Liver (tissue), 9 donors: Measurements from ENCODE around the gene NOM1. TPM values are rescaled to one million over a fixed set of nuclear protein-coding genes. Genes with fewer than 3 reads are reported as not detected.

Experiments used
- DNase-seq: peaks from one replicate; pipeline ENCODE4 v3.0.0-alpha.2; 2017; ENCODE audit warnings: low spot score
- H3K27ac ChIP-seq, 2 donors: one replicate each; pipeline ENCODE4 v1.7.0; 2013; ENCODE audit warnings: inconsistent platforms in 2 of 2, low read length in 2 of 2, control low read depth in 1 of 2, low read depth in 1 of 2, mild to moderate bottlenecking in 1 of 2
- H3K27me3 ChIP-seq, 4 donors: one replicate each; pipeline versions ENCODE4 v1.6.1 to v1.7.0; 2013; ENCODE audit warnings: low read length in 3 of 4, inconsistent platforms in 1 of 4, mild to moderate bottlenecking in 1 of 4, moderate library complexity in 1 of 4; ENCODE audit not compliant: control insufficient read depth in 4 of 4, insufficient read depth in 4 of 4
- H3K36me3 ChIP-seq, 4 donors: one replicate each; pipeline versions ENCODE4 v1.6.1 to v1.7.0; 2013; ENCODE audit warnings: low read length in 3 of 4, mild to moderate bottlenecking in 3 of 4, low read depth in 1 of 4, moderate library complexity in 1 of 4; ENCODE audit not compliant: control insufficient read depth in 4 of 4, insufficient read depth in 3 of 4
- H3K4me1 ChIP-seq, 4 donors: one replicate each; pipeline versions ENCODE4 v1.6.1 to v1.7.0; 2013; ENCODE audit warnings: low read length in 3 of 4, mild to moderate bottlenecking in 3 of 4, moderate library complexity in 1 of 4; ENCODE audit not compliant: control insufficient read depth in 4 of 4, insufficient read depth in 4 of 4
- H3K4me3 ChIP-seq, 3 donors: one replicate each; pipeline versions ENCODE4 v1.6.1 to v1.7.0; 2013; ENCODE audit warnings: low read length in 3 of 3, control low read depth in 1 of 3, low read depth in 1 of 3, mild to moderate bottlenecking in 1 of 3
- H3K9ac ChIP-seq, 2 donors: one replicate each; pipeline ENCODE4 v1.7.0; 2013; ENCODE audit warnings: low read length in 2 of 2, mild to moderate bottlenecking in 2 of 2, moderate library complexity in 2 of 2, control low read depth in 1 of 2, low read depth in 1 of 2
- H3K9me3 ChIP-seq, 4 donors: one replicate each; pipeline versions ENCODE4 v1.6.1 to v1.7.0; 2013; ENCODE audit warnings: low read length in 3 of 4; ENCODE audit not compliant: control insufficient read depth in 4 of 4
- EGR1 ChIP-seq, 2 donors: IDR thresholded peaks; 2 replicates each; pipeline ENCODE4 v1.6.1; 2016 to 2018; ENCODE audit warnings: antibody characterized with exemption in 2 of 2, low read depth in 2 of 2
- FOXA1 ChIP-seq: IDR thresholded peaks from 2 replicates; pipeline ENCODE4 v1.6.1; 2016; ENCODE audit warnings: antibody characterized with exemption
- FOXA2 ChIP-seq: IDR thresholded peaks from 2 replicates; pipeline ENCODE4 v1.6.1; 2016; ENCODE audit warnings: antibody characterized with exemption
- GABPA ChIP-seq, 2 donors: IDR thresholded peaks in 1 of 2; conservative IDR thresholded peaks in 1 of 2; 2 replicates each; pipeline ENCODE4 v1.6.1; 2016; ENCODE audit warnings: antibody characterized with exemption in 2 of 2, mild to moderate bottlenecking in 1 of 2, moderate library complexity in 1 of 2
- HNF4G ChIP-seq: IDR thresholded peaks from 2 replicates; pipeline ENCODE4 v1.6.1; 2016; ENCODE audit warnings: antibody characterized with exemption
- JUND ChIP-seq, 2 donors: IDR thresholded peaks; 2 replicates each; pipeline ENCODE4 v1.6.1; 2016; ENCODE audit warnings: antibody characterized with exemption in 2 of 2
- NR2F2 ChIP-seq: IDR thresholded peaks from 2 replicates; pipeline ENCODE4 v1.6.1; 2016; ENCODE audit warnings: antibody characterized with exemption
- RAD21 ChIP-seq, 2 donors: IDR thresholded peaks; 2 replicates each; pipeline ENCODE4 v1.6.1; 2016; ENCODE audit warnings: antibody characterized with exemption in 2 of 2, mild to moderate bottlenecking in 2 of 2
- RXRA ChIP-seq, 2 donors: IDR thresholded peaks; 2 replicates each; pipeline ENCODE4 v1.6.1; 2017 to 2018; ENCODE audit warnings: antibody characterized with exemption in 2 of 2, mild to moderate bottlenecking in 1 of 2
- SP1 ChIP-seq: IDR thresholded peaks from 2 replicates; pipeline ENCODE4 v1.6.1; 2018; ENCODE audit warnings: antibody characterized with exemption, mild to moderate bottlenecking
- TAF1 ChIP-seq: conservative IDR thresholded peaks from 2 replicates; pipeline ENCODE4 v1.6.1; 2016; ENCODE audit warnings: antibody characterized with exemption, mild to moderate bottlenecking
- YY1 ChIP-seq: IDR thresholded peaks from 2 replicates; pipeline ENCODE4 v1.6.1; 2016; ENCODE audit warnings: antibody characterized with exemption, mild to moderate bottlenecking
- polyA plus RNA-seq, 2 donors: library from polyadenylated mRNA; stranded (reverse) in 1 of 2; unstranded in 1 of 2; fragments of 200-250 nt in 1 of 2; fragments of >200 nt in 1 of 2; fragmentation: Nextera tagmentation in 1 of 2; extraction: Ambion mirVana in 1 of 2; gene quantifications; one replicate each; pipeline versions ENCODE4 v1.2.1 to v1.2.3, GENCODE V29; 2013 to 2015
- total RNA-seq, 2 donors: library from RNA; depleted of rRNA; stranded (reverse); fragments of >200 nt; gene quantifications; one replicate each; pipeline ENCODE4 v1.2.3, GENCODE V29; 2014
- TF ChIP-seq, protein P1 (sequence below): IDR thresholded peaks from 2 replicates; pipeline ENCODE4 v1.6.1; 2016; ENCODE audit warnings: antibody characterized with exemption, mild to moderate bottlenecking
- TF ChIP-seq, protein P2 (sequence below): fragments of 150-350 bp; IDR thresholded peaks from 2 replicates; pipeline ENCODE4 v1.5.1; 2017; ENCODE audit warnings: improper control_type of control experiment, low read depth, low read length; ENCODE audit not compliant: missing input control
- TF ChIP-seq, protein P3 (sequence below): IDR thresholded peaks from 2 replicates; pipeline ENCODE4 v1.6.1; 2016; ENCODE audit warnings: antibody characterized with exemption
- TF ChIP-seq, protein P4 (sequence below): IDR thresholded peaks from 2 replicates; pipeline ENCODE4 v1.6.1; 2016; ENCODE audit warnings: antibody characterized with exemption
- TF ChIP-seq, protein P5 (sequence below): IDR thresholded peaks from 2 replicates; pipeline ENCODE4 v1.6.1; 2016; ENCODE audit warnings: antibody characterized with exemption
- donor health status: healthy.
- donor health status: healthy.
- donor health status: healthy.
- donor health status: healthy.
- donor health status: healthy.

The NOM1 gene
- total and polyA plus RNA-seq, 4 donors: 4.0 to 11.4 (median 6.2) TPM

DNA sequence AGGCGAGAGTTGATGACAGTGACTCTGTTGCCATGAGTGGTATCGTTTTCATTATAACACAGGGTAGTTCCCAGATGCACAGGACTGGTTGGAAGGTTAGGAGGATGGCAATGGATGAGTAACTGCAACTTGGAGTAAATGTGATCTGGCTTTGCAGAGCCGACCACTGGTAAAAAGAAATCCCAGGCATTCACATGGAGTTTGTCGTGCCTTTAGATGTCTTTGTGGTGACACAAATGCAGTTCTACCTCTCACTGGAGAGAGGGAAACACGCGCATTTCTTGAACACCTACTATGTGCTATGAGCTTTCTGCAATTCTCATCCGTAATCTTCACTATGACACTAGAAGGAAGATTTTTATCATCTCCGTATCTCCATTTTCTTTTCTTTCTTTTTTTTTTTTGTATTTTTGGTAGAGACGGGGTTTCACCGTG lies 62.6 kb downstream of the NOM1 start (continued):
- TF ChIP-seq, protein P1, sequence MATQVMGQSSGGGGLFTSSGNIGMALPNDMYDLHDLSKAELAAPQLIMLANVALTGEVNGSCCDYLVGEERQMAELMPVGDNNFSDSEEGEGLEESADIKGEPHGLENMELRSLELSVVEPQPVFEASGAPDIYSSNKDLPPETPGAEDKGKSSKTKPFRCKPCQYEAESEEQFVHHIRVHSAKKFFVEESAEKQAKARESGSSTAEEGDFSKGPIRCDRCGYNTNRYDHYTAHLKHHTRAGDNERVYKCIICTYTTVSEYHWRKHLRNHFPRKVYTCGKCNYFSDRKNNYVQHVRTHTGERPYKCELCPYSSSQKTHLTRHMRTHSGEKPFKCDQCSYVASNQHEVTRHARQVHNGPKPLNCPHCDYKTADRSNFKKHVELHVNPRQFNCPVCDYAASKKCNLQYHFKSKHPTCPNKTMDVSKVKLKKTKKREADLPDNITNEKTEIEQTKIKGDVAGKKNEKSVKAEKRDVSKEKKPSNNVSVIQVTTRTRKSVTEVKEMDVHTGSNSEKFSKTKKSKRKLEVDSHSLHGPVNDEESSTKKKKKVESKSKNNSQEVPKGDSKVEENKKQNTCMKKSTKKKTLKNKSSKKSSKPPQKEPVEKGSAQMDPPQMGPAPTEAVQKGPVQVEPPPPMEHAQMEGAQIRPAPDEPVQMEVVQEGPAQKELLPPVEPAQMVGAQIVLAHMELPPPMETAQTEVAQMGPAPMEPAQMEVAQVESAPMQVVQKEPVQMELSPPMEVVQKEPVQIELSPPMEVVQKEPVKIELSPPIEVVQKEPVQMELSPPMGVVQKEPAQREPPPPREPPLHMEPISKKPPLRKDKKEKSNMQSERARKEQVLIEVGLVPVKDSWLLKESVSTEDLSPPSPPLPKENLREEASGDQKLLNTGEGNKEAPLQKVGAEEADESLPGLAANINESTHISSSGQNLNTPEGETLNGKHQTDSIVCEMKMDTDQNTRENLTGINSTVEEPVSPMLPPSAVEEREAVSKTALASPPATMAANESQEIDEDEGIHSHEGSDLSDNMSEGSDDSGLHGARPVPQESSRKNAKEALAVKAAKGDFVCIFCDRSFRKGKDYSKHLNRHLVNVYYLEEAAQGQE: no peak
- TF ChIP-seq NR2F2 (no peak), FOXA1 (no peak)
- TF ChIP-seq, protein P2, sequence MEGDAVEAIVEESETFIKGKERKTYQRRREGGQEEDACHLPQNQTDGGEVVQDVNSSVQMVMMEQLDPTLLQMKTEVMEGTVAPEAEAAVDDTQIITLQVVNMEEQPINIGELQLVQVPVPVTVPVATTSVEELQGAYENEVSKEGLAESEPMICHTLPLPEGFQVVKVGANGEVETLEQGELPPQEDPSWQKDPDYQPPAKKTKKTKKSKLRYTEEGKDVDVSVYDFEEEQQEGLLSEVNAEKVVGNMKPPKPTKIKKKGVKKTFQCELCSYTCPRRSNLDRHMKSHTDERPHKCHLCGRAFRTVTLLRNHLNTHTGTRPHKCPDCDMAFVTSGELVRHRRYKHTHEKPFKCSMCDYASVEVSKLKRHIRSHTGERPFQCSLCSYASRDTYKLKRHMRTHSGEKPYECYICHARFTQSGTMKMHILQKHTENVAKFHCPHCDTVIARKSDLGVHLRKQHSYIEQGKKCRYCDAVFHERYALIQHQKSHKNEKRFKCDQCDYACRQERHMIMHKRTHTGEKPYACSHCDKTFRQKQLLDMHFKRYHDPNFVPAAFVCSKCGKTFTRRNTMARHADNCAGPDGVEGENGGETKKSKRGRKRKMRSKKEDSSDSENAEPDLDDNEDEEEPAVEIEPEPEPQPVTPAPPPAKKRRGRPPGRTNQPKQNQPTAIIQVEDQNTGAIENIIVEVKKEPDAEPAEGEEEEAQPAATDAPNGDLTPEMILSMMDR: no peak

DNA sequence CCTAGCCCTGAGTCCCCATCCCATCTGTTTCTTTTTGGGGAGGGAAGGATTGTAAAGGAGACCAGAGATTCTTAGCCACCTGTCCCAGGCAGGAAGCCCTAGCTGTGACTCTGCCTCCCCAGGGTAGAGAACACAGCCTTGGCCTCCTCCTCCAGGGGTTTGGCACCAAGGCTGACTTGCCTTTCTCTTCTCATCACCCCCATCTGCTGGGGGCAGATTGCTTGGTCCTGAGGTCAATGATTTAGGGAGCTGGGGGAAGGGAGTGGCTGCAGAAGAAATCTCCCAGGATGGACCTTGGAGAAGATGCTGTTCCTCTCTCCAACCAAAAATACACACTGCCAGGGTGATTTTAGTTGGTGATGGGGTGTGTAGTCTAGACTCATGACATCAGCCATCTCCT lies 63.6 kb downstream of the NOM1 start:
- Histone ChIP-seq H3K9ac (no peak overlapping the region), H3K4me3 (no peak overlapping the region)
- TF ChIP-seq YY1: no peak
- TF ChIP-seq RXRA (IDR thresholded peaks at IDR 0.05): no peak
- TF ChIP-seq, protein P3, sequence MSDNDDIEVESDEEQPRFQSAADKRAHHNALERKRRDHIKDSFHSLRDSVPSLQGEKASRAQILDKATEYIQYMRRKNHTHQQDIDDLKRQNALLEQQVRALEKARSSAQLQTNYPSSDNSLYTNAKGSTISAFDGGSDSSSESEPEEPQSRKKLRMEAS: no peak
- TF ChIP-seq, protein P4, sequence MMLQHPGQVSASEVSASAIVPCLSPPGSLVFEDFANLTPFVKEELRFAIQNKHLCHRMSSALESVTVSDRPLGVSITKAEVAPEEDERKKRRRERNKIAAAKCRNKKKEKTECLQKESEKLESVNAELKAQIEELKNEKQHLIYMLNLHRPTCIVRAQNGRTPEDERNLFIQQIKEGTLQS: no peak
- no peak for TF ChIP-seq NR2F2
- no peak for TF ChIP-seq HNF4G
- TF ChIP-seq TAF1: no peak
- no peak for TF ChIP-seq FOXA2
- no peak for TF ChIP-seq GABPA (IDR thresholded peaks at IDR 0.05 in 1 of 2, conservative IDR thresholded peaks at IDR 0.05 in 1 of 2)
- TF ChIP-seq SP1: no peak
- TF ChIP-seq, protein P1: no peak
- TF ChIP-seq, protein P2: no peak
- no peak for TF ChIP-seq RAD21 (IDR thresholded peaks at IDR 0.05)
- TF ChIP-seq FOXA1: no peak
- no peak for TF ChIP-seq JUND (IDR thresholded peaks at IDR 0.05)
- TF ChIP-seq EGR1 (IDR thresholded peaks at IDR 0.05; ENCODE audit: low read depth in 2 of 2): no peak
- TF ChIP-seq, protein P5, sequence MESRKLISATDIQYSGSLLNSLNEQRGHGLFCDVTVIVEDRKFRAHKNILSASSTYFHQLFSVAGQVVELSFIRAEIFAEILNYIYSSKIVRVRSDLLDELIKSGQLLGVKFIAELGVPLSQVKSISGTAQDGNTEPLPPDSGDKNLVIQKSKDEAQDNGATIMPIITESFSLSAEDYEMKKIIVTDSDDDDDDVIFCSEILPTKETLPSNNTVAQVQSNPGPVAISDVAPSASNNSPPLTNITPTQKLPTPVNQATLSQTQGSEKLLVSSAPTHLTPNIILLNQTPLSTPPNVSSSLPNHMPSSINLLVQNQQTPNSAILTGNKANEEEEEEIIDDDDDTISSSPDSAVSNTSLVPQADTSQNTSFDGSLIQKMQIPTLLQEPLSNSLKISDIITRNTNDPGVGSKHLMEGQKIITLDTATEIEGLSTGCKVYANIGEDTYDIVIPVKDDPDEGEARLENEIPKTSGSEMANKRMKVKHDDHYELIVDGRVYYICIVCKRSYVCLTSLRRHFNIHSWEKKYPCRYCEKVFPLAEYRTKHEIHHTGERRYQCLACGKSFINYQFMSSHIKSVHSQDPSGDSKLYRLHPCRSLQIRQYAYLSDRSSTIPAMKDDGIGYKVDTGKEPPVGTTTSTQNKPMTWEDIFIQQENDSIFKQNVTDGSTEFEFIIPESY: no peak

More for the DNA sequence above, 63.6 kb downstream of the NOM1 start:
- H3K4me1 ChIP-seq: peaks cover 8 to 24% (median 14%) of the 10 kb centered on the region in 4 donors
- no peaks in the 10 kb centered on the region for H3K36me3 ChIP-seq
- H3K27me3 ChIP-seq: peaks cover 17 to 42% (median 23%) of the 10 kb centered on the region in 4 donors
- DNase-seq: no peak
- no peaks in the 10 kb centered on the region for H3K9me3 ChIP-seq
- no peak overlapping the region for H3K27ac ChIP-seq
